Ovary (tissue), 9 donors: ENCODE measurements around the gene SLC33A1. TPM values are rescaled to one million over a fixed set of nuclear protein-coding genes. Genes with fewer than 3 reads are reported as not detected.

Experiments
- DNase-seq, 5 donors: peaks; one replicate each; pipeline ENCODE4 v3.0.0-alpha.2; 2019 to 2020
- H3K27ac ChIP-seq, 2 donors: fragments of 200-600 bp; one replicate each; pipeline versions ENCODE4 v1.5.1 to v1.8.0; 2019 to 2022
- H3K27me3 ChIP-seq: fragments of 200-600 bp; one replicate; pipeline ENCODE4 v1.8.0; 2022
- H3K36me3 ChIP-seq: fragments of 200-600 bp; sonication (generic); one replicate; pipeline ENCODE4 v1.5.1; 2019
- H3K4me1 ChIP-seq: one replicate; pipeline ENCODE4 v1.8.1; 2013; ENCODE audit warnings: mild to moderate bottlenecking, moderate library complexity; ENCODE audit not compliant: insufficient read depth
- H3K4me3 ChIP-seq: fragments of 200-600 bp; sonication (generic); one replicate; pipeline ENCODE4 v1.5.1; 2017
- H3K9me3 ChIP-seq, 2 donors: fragments of 200-600 bp in 1 of 2; sonication (generic) in 1 of 2; one replicate each; pipeline versions ENCODE4 v1.5.1 to v1.8.1; 2013 to 2019; ENCODE audit warnings: mild to moderate bottlenecking in 1 of 2, moderate library complexity in 1 of 2
- CTCF ChIP-seq, 3 donors: fragments of 450-650 bp in 2 of 3; fragments of 200-600 bp in 1 of 3; IDR thresholded peaks; one replicate each; pipeline versions ENCODE4 v1.5.1 to v1.8.0; 2016 to 2022; ENCODE audit warnings: antibody characterized with exemption in 3 of 3, mild to moderate bottlenecking in 1 of 3
- EP300 ChIP-seq: sonication (generic); formaldehyde crosslinking; IDR thresholded peaks from one replicate; pipeline ENCODE4 v1.6.1; 2017; ENCODE audit warnings: antibody characterized with exemption
- POLR2A ChIP-seq: fragments of 450-650 bp; IDR thresholded peaks from one replicate; pipeline ENCODE4 v1.6.1; 2017; ENCODE audit warnings: antibody characterized with exemption, mild to moderate bottlenecking, moderate library complexity
- WGBS, 3 donors: extraction: QIAGEN DNeasy Blood & Tissue Kit in 1 of 3; methylation state at CpG; one replicate each; pipeline versions ENCODE4 v1.1.5 to v1.1.7; 2013 to 2017; 5-methylcytosine and 5-hydroxymethylcytosine counted together
- intact Hi-C, 4 donors: fragments of 100-400 bp; cut with DNase I; formaldehyde crosslinking; loops; one replicate each; pipeline versions ENCODE4 v1.11.0 to v1.15.1; 2022 to 2023
- polyA plus RNA-seq, 2 donors: library from polyadenylated mRNA; stranded (reverse); fragments of 200-250 nt in 1 of 2; fragments of 350-450 nt in 1 of 2; fragmentation: Illumina TruSeq in 1 of 2; extraction: RNeasy Lipid Tissue Mini Kit (QIAGEN cat#74804) in 1 of 2; gene quantifications; one replicate each; pipeline ENCODE4 v1.2.3, GENCODE V29; 2013 to 2014
- total RNA-seq, 7 donors: library from RNA; depleted of rRNA in 2 of 7; stranded (reverse); fragments of >200 nt in 2 of 7; fragmentation: NEBNext Ultra II Directional in 3 of 7; extraction: Animal tissue kit (Norgen Biotek cat#: 25700) in 3 of 7; gene quantifications; one replicate each; pipeline versions ENCODE4 v1.1.0 to v1.2.4, GENCODE V29; 2016 to 2023
- donor health status: DM: no; HTN: no; CAD: no; lungs with moderate emphysema.
- donor health status: DM: no; HTN: no; CAD: no.
- donor health status: Bipolar disorder and iron deficiency.
- donor health status: DM: yes; HTN: yes; CAD: no.
- donor health status: DM: no; HTN: no; CAD: no.
- donor health status: DM: yes; HTN: yes; CAD: no.

SLC33A1 gene
- total and polyA plus RNA-seq, 9 donors: 10.9 to 35.4 (median 23.7) TPM

DNA sequence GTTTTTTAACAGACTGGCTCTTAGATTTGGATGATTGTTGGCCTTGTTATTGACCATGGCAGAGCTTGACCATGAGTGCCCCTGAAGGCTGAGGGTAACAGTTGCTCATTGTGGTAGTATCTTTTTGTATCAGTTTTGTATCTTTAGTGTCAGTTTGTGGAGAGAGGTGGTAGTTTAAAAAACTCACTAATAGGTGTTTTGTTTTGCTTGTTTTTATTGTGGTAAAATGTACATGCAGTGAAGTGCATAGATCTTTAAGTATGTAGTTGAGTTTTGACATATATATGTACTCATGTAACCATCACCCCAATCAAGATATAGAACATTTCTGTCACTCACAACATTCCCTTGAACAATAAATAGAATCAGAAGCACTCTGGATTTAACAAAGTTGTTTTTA lies 26.1 kb upstream of the SLC33A1 start:
- Histone ChIP-seq H3K4me1 (peaks cover 1% of the 10 kb centered on the region), H3K4me3 (no peak overlapping the region), H3K36me3 (no peaks in the 10 kb centered on the region), H3K9me3 (no peaks in the 10 kb centered on the region), H3K27me3 (no peaks in the 10 kb centered on the region), H3K27ac (no peak overlapping the region)
- intact Hi-C loops: no loop called here
- TF ChIP-seq EP300: no peak
- DNase-seq: no peak

GRCh38 chr3:155876503-155876902 lies 22.3 kb upstream of the SLC33A1 start:
- no peak overlapping the region for H3K27ac ChIP-seq
- no peak overlapping the region for H3K4me3 ChIP-seq
- TF ChIP-seq EP300 (no peak), CTCF (IDR thresholded peaks at IDR 0.05) (no peak), POLR2A (no peak)
- H3K36me3 ChIP-seq: no peaks in the 10 kb centered on the region
- no peaks in the 10 kb centered on the region for H3K27me3 ChIP-seq
- 80 to 89% (median 81%) methylated on average over 2 of the region's 2 CpGs for WGBS, 3 donors
- no peaks in the 10 kb centered on the region for H3K9me3 ChIP-seq
- no peak for DNase-seq
- intact Hi-C loops: no loop called here
- H3K4me1 ChIP-seq: peaks cover 2% of the 10 kb centered on the region

GRCh38 chr3:155876037-155876436 lies 21.8 kb upstream of the SLC33A1 start:
- Histone ChIP-seq H3K27me3 (no peaks in the 10 kb centered on the region), H3K36me3 (no peaks in the 10 kb centered on the region), H3K4me1 (peaks cover 2% of the 10 kb centered on the region), H3K9me3 (no peaks in the 10 kb centered on the region), H3K27ac (no peak overlapping the region), H3K4me3 (no peak overlapping the region)
- TF ChIP-seq EP300: no peak
- no peak for TF ChIP-seq CTCF (IDR thresholded peaks at IDR 0.05)
- TF ChIP-seq POLR2A: no peak
- 63 to 74% (median 72%) methylated on average over 3 of the region's 3 CpGs for WGBS, 3 donors
- no peak for DNase-seq
- intact Hi-C loops: no loop called here

GRCh38 chr3:155872904-155873646 lies 18.8 kb upstream of the SLC33A1 start:
- 71 to 81% (median 79%) methylated on average over 8 of the region's 8 CpGs for WGBS, 3 donors
- DNase-seq: no peak
- Histone ChIP-seq H3K27ac (no peak overlapping the region), H3K4me3 (no peak overlapping the region), H3K9me3 (no peaks in the 10 kb centered on the region), H3K36me3 (no peaks in the 10 kb centered on the region), H3K4me1 (peaks cover 2% of the 10 kb centered on the region), H3K27me3 (no peaks in the 10 kb centered on the region)
- intact Hi-C loops: loop anchor here in 1 of 4 donors (5.0 kb wide), 1 partner anchor 66 kb away; the partner anchor contains the start of gene C3orf33
- TF ChIP-seq CTCF (IDR thresholded peaks at IDR 0.05): no peak
- TF ChIP-seq POLR2A: no peak
- no peak for TF ChIP-seq EP300

DNA sequence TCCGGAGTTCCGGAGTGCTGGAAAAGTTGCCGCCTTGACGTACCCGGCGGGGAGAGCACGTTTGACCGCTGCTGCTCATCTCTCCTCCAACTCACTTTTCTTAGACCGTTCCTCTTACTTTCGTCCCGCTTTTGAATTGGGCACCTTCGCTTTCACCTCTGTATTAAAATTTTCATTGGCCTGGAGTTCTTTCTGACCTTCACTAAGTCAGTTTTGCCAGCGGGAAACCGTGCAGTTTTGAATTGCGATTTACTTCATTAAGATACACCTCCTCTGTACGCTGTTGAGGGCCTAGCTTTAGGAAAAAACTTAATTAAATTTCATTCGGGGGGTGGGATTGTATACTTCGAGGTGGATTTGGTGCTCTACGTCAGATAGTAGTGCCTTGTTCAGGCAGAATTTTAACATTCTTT lies 17.5 kb upstream of the SLC33A1 start:
- intact Hi-C loops: loop anchor here in 1 of 4 donors (2.0 to 5.0 kb wide), 2 partner anchors 17 to 64 kb away; partner anchors contain the start of genes C3orf33 and SLC33A1
- DNase-seq: no peak
- H3K4me3 ChIP-seq: peak overlapping the region; percentile 75
- 0 to 1% (median 0%) methylated on average over 19 of the region's 19 CpGs for WGBS, 3 donors
- no peaks in the 10 kb centered on the region for H3K36me3 ChIP-seq
- no peaks in the 10 kb centered on the region for H3K9me3 ChIP-seq
- peak overlapping the region; percentile 96 to 97 for H3K27ac ChIP-seq
- TF ChIP-seq EP300: no peak
- TF ChIP-seq POLR2A: no peak
- TF ChIP-seq CTCF (IDR thresholded peaks at IDR 0.05): no peak
- peaks cover 2% of the 10 kb centered on the region for H3K4me1 ChIP-seq
- no peaks in the 10 kb centered on the region for H3K27me3 ChIP-seq
